ENCODE measurements around the gene ENC1.
"Not testable (repeated sequence)": the region's sequence is repeated elsewhere in the genome, so short reads cannot be mapped to it uniquely, and the experiment has no call there.

The ENC1 gene

DNA sequence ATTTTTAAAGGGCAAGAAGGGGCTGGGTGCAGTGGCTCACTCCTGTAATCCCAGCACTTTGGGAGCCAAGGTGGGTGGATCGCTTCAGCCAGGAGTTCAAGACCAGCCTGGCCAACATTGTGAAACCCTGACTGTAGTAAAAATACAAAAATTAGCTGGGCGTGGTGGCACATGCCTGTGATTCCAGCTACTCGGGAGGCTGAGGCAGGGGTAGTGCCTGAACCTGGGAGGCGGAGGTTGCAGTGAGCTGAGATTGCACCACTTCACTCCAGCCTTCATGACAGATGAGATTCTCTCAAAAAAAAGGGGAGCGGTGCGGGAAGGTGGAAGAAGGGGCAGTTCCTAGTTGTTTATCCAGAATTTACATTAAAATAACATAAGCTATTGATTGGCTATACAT lies 35.9 kb upstream of the ENC1 start:
- not testable (repeated sequence) for H3K9me3 ChIP-seq

DNA sequence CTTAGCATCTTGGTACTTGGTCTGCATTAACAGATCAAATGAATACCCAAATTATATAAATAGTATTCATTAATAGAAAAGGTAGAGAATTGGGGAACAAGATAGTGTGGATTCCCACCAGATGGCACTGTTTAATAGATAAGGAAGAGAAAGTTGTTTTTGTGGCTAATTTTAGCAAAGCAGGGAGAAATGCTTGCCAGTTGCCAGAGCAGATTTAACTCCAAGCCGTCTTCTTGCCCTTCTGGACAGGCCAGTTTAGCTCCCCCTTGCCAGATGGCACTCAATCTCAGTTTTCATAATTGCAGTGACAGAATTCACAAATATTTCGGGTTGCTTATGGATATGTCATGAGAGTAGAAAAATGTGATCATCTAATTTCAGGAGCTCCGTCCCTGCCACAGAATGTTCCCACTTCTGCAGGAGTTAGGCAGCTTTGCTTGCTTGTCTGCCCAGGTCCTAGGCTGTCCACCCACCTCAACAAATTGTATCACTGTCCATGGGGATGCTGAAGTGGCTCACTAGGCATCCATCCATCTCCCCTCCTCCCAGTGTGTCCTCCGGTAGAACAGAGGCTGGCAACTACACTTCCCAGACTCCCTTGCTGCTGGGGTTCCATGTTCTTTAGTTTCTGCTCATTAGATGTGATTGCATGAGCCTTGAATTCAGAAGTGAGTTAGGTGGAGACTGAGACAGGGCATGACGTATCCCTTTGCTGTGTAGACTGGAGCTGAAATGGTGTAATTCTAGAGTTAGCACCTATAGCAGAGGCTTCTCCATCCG lies 32.7 kb upstream of the ENC1 start:
- Histone ChIP-seq H3K27me3 (no peaks in the 10 kb centered on the region), H3K27ac (no peak overlapping the region), H3K4me1 (ENCODE audit: control insufficient read depth in 1 of 2, insufficient read depth in 1 of 2, low read depth in 1 of 2, low read length in 1 of 2) (no peaks in the 10 kb centered on the region), H3K9me3 (no peaks in the 10 kb centered on the region), H3K4me3 (ENCODE audit: low read depth in 1 of 2, low read length in 1 of 2) (no peak overlapping the region), H3K36me3 (no peaks in the 10 kb centered on the region)
- TF ChIP-seq, protein P1, sequence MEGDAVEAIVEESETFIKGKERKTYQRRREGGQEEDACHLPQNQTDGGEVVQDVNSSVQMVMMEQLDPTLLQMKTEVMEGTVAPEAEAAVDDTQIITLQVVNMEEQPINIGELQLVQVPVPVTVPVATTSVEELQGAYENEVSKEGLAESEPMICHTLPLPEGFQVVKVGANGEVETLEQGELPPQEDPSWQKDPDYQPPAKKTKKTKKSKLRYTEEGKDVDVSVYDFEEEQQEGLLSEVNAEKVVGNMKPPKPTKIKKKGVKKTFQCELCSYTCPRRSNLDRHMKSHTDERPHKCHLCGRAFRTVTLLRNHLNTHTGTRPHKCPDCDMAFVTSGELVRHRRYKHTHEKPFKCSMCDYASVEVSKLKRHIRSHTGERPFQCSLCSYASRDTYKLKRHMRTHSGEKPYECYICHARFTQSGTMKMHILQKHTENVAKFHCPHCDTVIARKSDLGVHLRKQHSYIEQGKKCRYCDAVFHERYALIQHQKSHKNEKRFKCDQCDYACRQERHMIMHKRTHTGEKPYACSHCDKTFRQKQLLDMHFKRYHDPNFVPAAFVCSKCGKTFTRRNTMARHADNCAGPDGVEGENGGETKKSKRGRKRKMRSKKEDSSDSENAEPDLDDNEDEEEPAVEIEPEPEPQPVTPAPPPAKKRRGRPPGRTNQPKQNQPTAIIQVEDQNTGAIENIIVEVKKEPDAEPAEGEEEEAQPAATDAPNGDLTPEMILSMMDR (IDR thresholded peaks at IDR 0.05) = no peak

More for the DNA sequence above, 35.9 kb upstream of the ENC1 start:
- H3K27me3 ChIP-seq = peaks cover 16% of the 10 kb centered on the region
- not testable (repeated sequence) for H3K36me3 ChIP-seq; H3K4me3 ChIP-seq (ENCODE audit: low read depth in 1 of 2, low read length in 1 of 2); H3K4me1 ChIP-seq (ENCODE audit: control insufficient read depth in 1 of 2, insufficient read depth in 1 of 2, low read depth in 1 of 2, low read length in 1 of 2); H3K27ac ChIP-seq

DNA sequence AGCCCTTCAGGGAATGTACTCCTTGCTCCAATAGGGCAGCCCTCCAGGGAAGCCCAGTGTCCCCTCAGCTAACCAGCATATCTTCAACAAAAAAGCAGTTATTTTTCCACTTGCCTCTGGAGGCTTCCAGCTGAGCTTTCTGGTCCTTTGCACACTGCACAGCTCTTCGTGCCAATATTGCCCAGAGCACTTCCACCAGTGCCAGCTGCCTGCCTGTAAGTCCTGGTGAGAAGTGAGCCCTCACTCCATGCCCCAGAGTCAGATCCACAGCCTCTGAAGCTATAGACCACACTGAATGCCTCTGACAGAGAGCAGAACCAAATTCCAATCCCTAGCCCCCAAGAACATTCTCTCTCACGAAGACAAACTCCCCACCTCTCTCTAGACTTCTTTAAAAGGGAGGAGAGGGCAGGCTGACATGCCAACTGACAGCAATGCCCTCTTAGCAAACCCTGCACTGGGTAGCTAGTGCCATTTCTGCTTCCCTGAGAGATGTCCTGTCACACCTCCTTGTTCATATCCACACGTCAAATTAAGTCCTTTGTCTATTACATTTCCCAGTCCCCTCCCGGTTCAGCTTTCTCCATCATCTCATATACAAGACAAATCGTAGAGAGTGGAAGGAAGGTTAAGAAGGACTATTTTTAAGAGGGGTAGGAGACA lies 31.8 kb upstream of the ENC1 start:
- TF ChIP-seq, protein P1 (IDR thresholded peaks at IDR 0.05) = no peak
- Histone ChIP-seq H3K4me1 (ENCODE audit: control insufficient read depth in 1 of 2, insufficient read depth in 1 of 2, low read depth in 1 of 2, low read length in 1 of 2) (no peaks in the 10 kb centered on the region), H3K27me3 (no peaks in the 10 kb centered on the region), H3K9me3 (no peaks in the 10 kb centered on the region), H3K27ac (no peak overlapping the region), H3K36me3 (no peaks in the 10 kb centered on the region), H3K4me3 (ENCODE audit: low read depth in 1 of 2, low read length in 1 of 2) (no peak overlapping the region)

DNA sequence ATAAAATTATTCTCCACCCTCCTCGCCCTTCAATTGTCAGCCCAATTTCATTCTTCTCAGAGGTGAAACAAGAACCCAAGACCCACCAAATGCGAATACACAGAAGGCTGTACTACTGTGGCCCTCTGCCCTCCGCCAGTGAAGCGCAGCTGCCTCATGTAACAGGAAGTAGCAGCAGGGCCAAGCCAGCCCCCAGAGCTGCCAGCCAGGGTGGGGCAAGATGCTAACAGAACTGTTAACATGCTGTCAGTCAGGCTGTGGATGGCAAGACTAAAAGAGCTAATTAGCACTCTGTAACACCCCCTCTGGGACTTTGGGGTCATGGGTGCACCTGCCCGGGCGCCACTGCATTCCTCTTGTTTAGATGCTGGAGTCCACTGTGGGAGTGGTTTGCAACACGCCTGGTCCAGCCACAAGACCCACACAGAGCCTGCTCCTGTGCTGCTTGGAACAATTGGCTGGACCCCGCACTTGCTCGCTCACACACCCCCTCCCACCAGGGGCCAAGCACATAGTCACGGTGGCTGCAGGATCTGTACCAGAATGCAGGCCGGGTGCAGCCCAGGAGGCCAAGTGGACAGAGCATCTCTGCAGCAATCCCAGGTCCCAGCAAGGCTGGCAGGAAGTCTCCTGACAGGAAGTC lies 30.0 kb upstream of the ENC1 start:
- H3K4me1 ChIP-seq (ENCODE audit: control insufficient read depth in 1 of 2, insufficient read depth in 1 of 2, low read depth in 1 of 2, low read length in 1 of 2) = no peaks in the 10 kb centered on the region
- H3K27ac ChIP-seq = no peak overlapping the region
- H3K36me3 ChIP-seq = no peaks in the 10 kb centered on the region
- no peak overlapping the region for H3K4me3 ChIP-seq (ENCODE audit: low read depth in 1 of 2, low read length in 1 of 2)
- TF ChIP-seq, protein P1 (IDR thresholded peaks at IDR 0.05) = no peak
- H3K9me3 ChIP-seq = no peaks in the 10 kb centered on the region
- no peaks in the 10 kb centered on the region for H3K27me3 ChIP-seq

DNA sequence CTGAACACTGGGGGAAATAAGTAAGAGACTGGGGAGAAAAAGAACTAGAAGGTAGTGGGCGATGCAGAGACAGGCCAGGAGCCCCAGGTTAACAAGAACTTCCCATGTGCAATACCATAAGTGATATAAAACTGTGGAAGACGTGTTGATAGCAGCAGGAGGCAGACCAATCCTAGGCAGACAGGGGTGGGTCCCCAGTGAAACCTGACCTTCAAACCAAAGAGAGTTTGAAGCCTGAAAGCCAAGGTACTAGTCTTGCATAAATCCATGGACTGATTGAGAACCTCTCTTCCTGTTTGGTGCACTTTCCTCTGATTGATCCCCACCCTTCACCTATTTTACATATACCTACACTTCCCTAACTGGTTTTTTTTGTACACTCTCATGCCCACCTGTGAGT lies 29.3 kb upstream of the ENC1 start:
- no peaks in the 10 kb centered on the region for H3K9me3 ChIP-seq
- no peak overlapping the region for H3K27ac ChIP-seq
- TF ChIP-seq, protein P1 (IDR thresholded peaks at IDR 0.05) = no peak

DNA sequence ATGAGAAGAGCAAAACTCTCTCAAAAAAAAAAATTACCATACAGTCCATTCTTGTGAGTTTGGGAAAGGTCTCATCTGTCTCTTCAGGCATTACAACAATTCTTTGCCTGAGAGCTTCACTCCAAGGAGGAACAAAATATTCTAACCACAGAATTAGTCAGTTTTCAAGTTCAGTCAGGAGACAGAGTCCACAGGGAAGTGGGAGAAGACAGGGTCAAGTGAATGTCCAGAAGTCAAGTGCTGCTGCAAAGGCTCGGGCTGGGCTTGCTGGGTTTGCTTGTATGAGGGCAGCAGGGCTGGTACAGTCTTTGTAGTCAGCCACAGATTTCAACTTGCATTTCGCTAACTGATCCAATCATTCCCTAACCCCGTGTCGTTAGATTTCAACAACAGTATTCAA lies 26.9 kb upstream of the ENC1 start:
- Histone ChIP-seq H3K36me3 (no peaks in the 10 kb centered on the region), H3K27me3 (no peaks in the 10 kb centered on the region), H3K9me3 (no peaks in the 10 kb centered on the region), H3K4me1 (ENCODE audit: control insufficient read depth in 1 of 2, insufficient read depth in 1 of 2, low read depth in 1 of 2, low read length in 1 of 2) (no peaks in the 10 kb centered on the region), H3K27ac (no peak overlapping the region), H3K4me3 (ENCODE audit: low read depth in 1 of 2, low read length in 1 of 2) (no peak overlapping the region)
- TF ChIP-seq, protein P1 (IDR thresholded peaks at IDR 0.05) = no peak

More for the DNA sequence above, 29.3 kb upstream of the ENC1 start:
- H3K27me3 ChIP-seq = no peaks in the 10 kb centered on the region
- H3K36me3 ChIP-seq = no peaks in the 10 kb centered on the region
- no peaks in the 10 kb centered on the region for H3K4me1 ChIP-seq (ENCODE audit: control insufficient read depth in 1 of 2, insufficient read depth in 1 of 2, low read depth in 1 of 2, low read length in 1 of 2)
- no peak overlapping the region for H3K4me3 ChIP-seq (ENCODE audit: low read depth in 1 of 2, low read length in 1 of 2)
